Kidney glomerular epithelial cell (primary cell): Measurements from ENCODE around the gene YES1.

ENCODE experiments used
- DNase-seq: peaks from one replicate; lab custom pipeline; 2025; lab: John Stamatoyannopoulos, UW

The YES1 gene

DNA sequence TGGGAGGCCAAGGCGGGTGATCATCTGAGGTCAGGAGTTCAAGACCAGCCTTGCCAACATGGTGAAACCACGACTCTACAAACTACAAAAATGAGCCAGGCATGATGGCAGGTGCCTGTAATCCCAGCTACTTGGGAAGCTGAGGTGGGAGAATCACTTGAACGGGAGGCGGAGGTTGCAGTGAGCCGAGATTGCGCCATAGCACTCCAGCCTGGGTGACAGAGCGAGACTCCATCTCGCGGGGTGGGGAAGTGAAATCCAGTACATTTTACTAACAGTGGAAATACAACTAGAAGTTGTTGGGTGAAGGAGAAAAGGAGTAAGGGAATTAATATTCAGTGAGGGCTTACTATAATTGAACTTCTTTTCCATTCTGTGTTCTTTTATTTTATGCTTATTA, 86.4 kb downstream of the YES1 start:
- DNase-seq = no peak

DNA sequence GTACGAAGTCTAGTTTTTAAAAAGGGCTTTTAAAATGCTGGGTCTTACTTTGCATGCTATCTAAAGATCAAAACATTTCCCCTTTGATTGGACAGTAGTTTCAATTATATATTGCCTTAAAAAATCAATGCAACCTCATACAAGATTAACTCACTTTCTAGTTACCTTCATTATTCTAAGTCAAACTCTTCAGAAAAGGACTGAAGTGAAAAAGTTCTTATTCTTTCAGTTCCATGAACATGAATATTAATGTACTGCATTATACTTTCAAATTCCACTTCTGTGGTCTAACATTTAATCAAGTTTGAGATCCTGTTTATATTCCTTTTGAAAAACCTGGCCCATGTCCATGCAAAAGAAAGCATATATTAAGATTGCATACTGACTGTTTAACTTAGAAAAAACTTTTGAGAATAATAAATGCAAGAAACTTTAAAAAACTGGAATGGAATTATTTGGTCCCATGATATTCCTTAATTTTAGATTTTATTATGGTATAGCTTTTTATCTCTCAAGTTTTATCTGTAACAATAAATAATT, 88.4 kb downstream of the YES1 start:
- no peak for DNase-seq

DNA sequence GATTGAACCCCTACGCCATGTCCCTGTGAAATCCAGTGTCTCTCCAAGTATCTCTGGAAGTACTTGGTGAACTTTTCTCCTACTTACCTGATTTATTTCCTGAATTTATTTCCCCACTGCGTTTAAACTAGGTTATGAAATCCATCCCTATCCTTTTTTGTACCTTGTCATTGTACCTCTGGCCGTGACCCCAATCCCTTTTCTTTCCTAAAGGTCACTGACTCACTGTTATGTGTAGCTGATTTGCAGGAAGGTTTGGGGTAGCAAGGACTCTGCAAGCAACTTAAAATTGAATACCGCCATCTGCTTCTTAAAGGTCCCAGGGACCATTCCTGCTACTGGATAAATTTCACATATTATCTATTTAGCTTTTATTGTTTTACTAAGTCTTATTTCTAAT, 95.0 kb downstream of the YES1 start:
- DNase-seq = no peak

DNA sequence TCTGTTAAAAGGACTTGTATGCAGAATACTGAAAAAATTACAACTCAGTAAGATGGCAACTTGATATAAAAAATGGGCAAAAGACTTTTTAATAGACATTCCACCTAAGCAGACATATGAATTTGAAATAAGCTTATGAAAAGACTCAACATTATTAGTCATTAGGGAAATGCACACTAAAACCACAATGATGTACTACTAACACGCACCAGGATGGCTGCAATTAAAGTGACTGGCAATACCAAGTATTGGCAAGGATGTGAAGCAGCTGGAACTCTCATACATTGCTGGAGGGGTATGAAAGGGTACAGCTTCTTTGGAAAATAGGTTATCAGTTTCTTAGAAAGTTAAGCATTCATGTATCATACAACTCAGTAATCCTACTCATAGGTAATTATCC, 96.4 kb downstream of the YES1 start:
- DNase-seq = no peak

DNA sequence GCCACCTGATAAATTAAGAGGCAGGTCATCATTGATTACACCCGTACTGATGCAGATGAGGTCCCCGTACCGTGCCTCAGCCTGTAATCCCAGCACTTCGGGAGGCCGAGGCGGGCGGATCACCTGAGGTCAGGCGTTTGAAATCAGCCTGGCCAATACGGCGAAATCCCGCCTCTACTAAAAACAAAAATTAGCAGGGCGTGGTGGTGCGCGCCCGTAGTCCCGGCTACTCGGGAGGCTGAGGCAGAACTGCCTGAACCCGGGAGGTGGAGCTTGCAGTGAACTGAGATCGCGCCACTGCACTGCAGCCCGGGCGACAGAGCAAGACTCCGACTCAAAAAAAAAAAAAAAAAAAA, 98.9 kb downstream of the YES1 start:
- no peak for DNase-seq

DNA sequence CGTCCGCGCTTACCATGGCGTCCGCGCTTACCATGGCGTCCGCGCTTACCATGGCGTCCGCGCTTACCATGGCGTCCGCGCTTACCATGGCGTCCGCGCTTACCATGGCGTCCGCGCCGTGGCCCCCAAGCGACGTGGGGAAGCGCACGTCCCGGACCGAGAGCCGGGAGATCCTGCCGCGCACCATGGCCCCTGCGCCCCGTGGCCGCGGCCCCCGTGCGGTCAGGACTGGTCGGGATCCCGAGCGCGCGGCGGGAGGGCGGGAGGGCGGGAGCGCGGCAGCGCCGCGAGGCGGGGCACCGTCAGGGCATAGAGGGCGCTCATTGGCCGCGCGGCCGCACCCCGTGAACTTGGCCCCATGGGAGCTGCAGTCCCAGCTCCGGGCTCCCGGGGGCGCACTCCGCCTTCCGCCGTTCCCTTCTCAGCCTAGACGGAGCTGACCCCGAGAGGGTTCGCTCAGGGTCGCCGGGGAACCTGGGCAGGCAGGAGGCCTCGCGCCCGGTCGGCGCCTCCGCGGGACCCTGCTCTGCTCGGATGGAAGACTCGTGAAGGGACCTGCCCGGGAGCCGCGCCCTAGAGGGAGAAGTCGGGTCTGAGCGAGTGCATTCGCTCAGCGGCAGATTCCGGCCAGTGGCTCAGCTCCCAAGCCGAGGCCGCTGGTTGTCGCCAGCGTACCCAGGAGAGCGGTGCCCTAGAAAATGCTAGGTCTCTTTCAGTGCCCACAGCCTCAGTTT, 99.5 kb downstream of the YES1 start, which contains the start of gene ENOSF1:
Gene ENOSF1 (minus strand): TSS at position 230 of the 734 bp plus-strand sequence. CDS start 43 bp downstream, at position 187.
- peak; percentile 46 for DNase-seq

DNA sequence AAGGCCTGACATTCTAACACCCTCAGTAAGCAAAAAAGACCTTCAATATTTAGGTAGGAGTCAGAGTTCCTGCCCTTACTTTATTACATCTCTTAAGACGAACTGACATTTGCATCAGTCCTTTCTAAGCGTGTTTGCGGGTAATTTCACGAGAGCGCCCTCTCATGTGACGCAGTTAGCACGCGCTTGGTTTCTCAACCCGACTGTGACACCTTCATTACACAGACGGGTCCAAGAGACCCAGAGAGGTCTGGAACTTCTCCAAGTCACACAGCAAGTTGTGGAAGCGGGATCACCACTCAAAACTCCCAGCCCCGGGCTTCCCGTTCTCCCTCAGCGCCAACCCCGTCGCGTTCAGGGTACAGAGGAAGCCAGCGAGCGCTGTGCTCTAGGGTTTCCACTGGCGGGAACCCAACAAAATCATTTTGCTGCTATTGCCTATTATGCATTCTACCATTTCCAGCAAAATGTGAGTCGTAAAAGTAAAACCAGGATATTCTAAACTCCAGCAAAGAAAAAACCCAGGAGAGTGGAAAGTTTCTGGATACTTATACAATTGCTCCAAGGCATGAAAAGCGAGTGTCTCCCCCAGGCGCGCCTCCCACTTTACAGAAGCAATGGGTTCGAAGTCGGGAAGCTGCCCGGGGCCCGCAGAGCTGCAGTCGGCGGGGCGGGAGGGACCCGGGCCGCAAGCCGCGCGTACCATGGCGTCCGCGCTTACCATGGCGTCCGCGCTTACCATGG, 100.2 kb downstream of the YES1 start:
- DNase-seq = peak; percentile 14

DNA sequence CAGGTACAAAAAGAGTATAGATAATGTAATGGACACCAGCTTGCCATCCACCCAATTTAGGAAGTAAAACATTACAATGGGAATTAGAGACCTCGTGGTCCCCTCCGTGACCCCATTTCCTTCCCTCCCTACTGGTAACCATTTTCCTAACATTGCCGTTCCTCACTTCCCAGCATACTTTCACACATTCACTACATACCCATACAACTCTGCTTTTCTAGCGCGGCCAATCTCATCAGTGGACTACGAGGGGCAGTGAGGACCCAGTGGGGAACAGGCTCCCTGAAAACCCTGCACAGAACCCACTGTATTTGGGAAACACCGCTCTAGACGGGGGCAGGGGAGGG, 100.8 kb downstream of the YES1 start:
- no peak for DNase-seq

DNA sequence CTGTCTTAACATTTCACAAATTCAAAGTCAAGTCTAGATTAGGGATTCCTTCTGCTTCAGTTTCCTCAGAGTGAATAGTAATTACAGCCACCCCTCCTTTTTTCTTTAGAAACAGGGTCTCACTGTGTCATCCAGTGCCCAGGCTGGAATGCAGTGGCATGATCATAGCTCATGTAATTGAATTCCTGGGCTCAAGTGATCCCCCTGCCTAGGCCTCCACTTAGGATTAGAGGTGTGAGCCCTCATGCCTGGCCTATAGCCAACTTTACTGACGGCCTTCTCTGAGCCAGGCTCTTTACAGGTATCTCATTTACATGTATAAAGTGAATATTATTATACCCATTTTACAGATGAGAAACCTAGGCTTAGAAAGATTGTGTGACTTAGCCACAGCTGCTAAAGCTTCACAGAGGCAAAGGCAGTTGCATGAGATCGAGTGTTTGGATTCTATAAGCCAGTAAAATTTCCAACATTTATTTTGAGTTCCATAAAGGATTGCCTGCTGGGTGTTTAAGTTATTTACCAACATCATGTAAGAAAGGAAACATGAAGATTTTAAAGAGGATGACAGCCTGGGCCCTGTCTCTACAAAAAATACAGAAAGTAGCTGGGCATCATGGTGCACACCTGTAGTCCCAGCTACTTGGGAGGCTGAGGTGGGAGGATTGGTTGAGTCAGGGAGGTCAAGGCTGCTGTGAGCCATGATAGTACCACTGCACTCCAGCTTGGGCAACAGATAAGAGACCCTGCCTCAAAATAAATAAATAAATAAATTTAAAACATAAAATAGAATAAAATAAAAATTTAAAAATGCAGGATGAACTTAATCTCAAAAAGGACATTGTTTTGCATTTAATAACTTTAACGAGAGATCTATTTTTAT, 101.4 kb downstream of the YES1 start:
- DNase-seq = no peak

DNA sequence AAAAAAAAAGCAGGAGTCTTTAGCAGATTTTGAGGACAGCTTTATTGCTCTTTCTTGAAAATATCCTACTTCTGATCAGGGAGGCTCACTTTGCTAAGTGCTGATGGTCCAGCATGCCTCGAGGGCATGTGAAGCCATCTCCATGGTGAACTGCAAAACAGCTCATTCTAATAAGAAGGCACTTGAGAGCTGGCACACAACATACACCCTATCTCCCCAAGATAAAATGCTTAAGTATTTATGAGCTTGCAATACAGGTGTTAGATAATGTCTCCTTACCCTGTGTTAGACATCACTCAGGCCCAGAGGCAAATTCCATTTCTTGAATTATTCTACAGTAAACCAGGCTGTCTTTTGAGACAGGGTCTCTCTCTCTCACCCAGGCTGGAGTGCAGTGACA, 102.3 kb downstream of the YES1 start:
- no peak for DNase-seq

DNA sequence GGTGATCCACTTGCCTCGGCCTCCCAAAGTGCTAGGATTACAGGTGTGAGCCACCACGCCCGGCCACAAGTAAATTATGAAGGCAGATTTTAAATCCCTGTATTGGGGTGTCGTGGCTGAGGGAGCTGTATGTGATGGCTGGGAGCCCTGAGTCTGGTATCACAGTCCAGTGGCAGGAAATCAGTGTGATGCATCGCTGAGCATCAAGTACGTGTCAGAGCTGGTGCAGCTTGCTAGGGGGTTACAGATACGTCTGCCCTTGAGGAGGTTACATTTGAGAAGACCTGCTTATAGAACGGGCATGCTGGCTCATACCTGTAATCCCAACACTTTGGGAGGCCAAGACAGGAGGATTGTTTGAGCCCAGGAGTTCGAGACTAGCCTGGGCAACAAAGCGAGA, 103.9 kb downstream of the YES1 start:
- DNase-seq = no peak

DNA sequence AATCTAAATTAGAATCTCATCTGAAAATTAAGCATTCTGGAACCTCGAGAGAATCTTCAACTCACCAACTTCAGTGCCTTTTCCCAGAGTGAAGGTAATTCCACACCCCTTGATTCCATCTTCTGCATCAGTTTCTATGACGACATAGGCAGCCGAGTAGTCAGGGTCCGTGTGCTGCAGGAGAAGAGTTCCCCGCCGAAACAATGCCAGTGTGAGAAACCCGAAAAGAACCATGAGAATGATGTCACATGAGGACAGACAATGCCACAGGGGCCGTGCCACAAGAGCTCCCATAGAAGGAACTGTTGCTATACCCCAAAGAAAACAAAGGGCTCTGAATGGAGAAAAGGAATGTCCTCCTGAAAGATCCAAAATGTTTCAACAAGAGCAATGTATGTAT, 105.6 kb downstream of the YES1 start:
- DNase-seq = no peak

DNA sequence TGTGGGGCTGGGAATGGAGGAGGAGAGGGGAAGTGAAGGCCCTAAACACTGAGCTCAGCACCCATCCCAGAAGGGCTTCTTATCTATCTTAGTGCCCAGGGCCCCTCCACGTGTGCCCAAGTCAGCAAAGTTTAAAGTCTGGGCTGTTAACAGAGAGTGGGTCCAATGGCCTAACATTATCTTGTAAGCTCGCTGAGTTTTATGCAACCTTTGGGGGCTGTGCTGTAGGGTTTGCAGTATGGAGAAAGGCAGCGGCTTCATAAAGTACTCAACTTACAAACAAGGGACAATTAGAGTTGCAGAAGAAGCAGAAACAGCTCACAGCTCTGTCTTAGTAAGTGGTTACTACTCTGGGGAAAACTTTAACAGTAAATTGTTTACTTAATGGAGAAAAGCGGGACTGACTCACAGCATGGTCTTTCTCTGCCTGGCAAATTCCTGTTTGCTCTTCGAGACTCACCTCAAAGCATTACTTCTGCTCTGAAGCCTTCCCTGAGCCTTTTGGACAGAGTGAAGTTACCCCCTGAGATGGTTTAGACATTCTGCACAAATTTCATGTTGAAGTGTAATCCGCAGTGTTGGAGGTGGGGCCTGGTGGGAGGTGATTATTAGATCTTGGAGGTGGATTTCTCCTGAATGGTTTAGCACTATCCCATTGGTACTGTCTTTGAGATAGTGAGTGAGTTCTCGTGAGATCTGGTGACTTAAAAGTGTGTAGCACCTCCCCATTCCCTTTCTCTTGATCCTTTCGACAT, 108.7 kb downstream of the YES1 start:
- DNase-seq = peak; percentile 81

DNA sequence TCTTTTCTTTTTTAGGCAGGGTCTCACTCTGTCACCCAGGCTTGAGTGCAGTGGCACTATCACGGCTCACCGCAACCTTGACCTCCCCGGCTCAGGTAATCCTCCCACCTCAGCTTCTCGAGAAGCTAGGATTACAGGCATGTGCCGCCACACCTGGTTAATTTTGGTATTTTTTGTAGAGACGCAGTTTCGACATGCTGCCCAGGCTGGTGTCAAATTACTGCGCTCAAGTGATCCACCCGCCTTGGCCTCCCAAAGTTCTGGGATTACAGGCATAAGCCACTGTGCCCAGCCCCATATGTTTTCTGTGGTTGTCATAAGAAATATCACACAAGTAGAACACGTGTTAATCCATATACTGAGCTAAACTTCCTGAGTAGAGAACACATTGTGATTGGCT, 114.2 kb downstream of the YES1 start:
- no peak for DNase-seq

DNA sequence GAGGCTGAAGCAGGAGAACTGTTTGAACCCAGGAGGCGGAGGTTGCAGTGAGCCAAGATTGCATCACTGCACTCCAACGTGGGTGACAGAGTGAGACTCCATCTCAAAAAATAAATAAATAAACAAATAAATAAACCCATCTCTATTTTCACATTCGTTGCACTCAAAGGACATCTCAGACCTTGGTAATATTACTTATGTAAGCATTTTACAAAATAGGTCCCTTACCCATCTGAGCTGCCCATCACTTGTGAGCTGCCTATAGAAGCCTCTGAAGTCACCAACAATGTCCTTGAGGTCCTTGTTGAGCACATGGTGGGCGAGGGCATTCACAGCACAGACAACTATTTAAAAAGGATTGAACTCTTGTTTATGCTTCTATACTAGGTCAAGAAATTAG, 115.0 kb downstream of the YES1 start:
- DNase-seq = no peak

DNA sequence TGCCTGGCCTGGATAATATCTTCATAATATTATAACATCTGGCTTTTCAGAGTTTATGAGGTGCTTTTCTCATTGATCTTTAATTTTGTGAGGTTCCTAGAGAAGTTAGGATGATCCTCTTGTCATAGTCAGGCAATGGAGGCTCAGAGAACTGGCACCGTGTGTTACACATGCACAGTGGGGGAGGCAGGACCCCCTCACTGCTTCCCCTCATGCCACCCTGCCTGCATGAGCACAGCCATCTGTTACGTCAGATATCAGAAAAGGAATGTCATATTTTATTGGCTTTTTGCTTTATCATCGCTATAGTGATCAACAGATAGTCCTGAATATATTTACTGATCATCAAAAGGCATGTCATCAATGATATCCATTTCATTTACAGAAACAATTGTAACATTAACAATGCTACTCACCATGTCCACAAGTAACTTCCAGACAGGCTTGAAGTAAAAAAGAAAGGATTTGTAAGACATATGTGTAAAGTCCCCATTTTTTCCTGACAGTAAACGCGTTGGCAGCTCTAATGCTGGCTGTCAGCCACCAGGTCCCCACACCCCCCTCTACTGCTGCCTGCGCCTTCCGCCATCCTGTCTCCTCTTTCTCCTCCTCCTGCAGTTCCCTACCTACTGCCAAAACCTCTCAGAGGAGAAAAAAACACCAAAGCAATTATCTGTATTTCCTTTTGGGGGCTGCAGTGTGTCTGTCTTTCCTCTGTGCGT, 118.4 kb downstream of the YES1 start:
- DNase-seq = no peak

DNA sequence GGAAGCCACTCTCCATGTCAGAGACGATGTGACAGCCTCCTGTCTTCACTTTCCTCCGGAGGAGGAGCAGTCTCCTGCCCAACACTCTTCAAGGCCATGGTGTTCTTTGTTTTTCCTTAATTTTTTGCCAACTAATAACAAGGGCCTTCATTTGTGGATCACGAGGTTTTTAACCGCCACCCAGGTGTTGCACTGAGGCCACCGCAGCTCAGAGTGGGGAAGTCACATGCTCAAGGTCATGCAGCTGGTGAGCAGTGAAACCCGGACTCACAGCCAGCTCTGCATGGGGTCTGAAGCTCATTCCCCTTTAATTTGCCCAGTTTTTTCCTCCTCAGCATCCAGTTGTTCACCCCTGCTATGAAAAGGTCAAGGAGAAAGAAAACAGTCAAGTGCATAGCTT, 119.2 kb downstream of the YES1 start:
- no peak for DNase-seq

DNA sequence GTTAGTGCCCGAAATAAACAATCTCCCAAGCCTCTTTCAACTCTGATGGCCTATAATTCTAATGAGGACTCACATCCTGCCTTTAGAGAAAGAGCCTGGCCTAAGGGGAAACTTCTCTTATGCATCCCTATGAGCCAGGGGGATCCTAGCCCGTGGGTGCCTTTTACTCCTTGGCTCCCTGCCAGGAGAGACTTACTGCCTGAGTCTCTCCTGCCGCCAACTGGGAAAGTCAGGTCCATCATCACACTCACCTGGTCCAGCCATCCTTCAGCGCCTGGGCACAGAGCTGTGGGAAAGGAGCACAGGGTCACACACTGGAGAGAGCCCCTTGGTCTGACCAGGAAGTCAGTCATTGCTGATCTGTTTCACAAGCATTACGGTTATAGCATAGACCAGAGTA, 123.7 kb downstream of the YES1 start:
- DNase-seq = no peak

DNA sequence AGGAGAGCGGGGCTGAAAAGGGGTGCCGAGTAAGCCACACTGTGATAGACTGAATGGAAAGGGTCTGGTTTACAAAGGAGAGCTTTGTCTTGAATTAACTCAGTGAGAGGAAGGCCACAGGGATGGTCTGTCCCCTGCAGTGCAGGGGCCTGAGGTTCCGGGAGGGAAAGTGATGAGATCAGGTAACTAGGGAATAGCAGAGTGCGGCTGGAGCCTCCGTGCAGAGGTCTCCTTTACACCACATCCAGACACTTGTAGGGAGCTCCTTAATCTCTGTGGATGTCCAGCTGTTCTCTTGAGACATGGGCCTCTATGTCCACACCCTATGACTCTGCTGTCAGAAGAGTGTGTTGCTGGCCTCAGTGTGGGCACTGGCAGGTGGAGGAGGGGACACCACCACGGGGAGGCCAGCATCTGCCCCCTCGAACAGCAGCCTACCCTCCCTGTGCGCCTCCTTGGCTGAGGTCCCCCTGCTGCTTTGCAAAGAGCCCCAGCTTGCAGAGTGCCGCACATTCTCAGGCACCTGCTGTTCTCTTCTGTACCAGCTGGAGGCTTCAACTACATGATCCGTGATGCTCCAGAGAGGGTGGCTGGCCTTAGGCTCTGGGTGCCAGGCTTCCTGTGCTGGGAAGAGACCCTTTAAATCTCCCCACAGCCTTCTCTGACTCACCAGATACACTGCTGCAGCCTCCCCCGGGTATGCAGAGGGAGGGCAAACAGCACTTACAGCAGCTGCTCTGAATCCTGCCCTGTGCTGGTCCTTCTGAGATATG, 125.5 kb downstream of the YES1 start:
- no peak for DNase-seq

DNA sequence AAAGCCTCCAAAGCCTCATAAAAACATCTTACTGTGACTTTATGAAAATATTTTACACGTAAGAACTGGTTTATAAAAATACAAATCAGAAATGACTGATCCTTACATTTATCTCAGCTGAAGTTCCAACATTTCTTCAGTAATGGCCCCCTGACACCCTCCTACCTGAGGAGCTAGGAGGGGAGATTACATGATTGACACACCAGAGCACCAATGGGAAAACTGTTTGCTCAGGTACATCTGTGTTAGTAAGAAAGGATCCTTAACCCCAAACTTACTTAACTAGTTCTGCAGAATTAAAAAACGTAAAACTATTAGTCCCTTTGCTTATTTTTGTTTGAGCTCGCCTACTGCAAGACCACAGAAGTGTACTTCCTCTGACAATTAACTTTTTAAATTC, 126.6 kb downstream of the YES1 start:
- DNase-seq = no peak
